ENCODE data around the gene IQCB1. TPM values are rescaled to one million over a fixed set of nuclear protein-coding genes. Genes with fewer than 3 reads are reported as not detected.

The IQCB1 gene
- total and polyA plus RNA-seq, 9 of the 15 experiments (the other 6 are each of a cell fraction or from before 2014, with no cell fraction given): 21.1 to 38.1 (median 27.5) TPM

DNA sequence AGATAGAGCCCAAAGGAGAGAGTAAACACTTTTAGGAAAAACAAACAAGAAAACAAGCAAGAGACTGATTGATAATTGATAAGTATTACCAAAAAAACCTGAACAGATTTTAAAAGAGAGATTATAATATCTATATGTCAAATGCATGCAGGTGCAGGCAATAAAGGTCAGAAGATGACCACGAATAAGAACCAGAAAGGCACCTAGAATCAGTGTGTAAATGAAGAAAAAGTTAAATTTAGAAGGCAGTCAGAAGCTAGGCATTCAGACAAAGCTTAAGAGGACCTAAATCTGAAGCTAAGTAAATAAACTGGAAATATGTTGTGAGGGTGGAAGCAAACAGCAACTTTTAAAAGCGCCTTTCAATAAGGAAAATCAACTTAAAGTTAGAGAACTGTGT, 16.3 kb downstream of the IQCB1 start (continued):
- TF ChIP-seq, protein P1, sequence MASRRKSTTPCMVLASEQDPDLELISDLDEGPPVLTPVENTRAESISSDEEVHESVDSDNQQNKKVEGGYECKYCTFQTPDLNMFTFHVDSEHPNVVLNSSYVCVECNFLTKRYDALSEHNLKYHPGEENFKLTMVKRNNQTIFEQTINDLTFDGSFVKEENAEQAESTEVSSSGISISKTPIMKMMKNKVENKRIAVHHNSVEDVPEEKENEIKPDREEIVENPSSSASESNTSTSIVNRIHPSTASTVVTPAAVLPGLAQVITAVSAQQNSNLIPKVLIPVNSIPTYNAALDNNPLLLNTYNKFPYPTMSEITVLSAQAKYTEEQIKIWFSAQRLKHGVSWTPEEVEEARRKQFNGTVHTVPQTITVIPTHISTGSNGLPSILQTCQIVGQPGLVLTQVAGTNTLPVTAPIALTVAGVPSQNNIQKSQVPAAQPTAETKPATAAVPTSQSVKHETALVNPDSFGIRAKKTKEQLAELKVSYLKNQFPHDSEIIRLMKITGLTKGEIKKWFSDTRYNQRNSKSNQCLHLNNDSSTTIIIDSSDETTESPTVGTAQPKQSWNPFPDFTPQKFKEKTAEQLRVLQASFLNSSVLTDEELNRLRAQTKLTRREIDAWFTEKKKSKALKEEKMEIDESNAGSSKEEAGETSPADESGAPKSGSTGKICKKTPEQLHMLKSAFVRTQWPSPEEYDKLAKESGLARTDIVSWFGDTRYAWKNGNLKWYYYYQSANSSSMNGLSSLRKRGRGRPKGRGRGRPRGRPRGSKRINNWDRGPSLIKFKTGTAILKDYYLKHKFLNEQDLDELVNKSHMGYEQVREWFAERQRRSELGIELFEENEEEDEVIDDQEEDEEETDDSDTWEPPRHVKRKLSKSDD (conservative IDR thresholded peaks at IDR 0.05; ENCODE audit: low read length): no peak
- TF ChIP-seq HLTF (IDR thresholded peaks at IDR 0.05) (no peak), ZNF766 (CRISPR knock-in tag; conservative IDR thresholded peaks at IDR 0.05) (no peak), KDM2B (CRISPR knock-in tag; IDR thresholded peaks at IDR 0.05) (no peak), RBFOX2 (IDR thresholded peaks at IDR 0.05; ENCODE audit: low read depth, low read length) (no peak), PCBP2 (IDR thresholded peaks at IDR 0.05; ENCODE audit: low read depth, low read length, poor library complexity, severe bottlenecking) (no peak), SMAD3 (CRISPR knock-in tag; conservative IDR thresholded peaks at IDR 0.05) (no peak), ZBTB17 (CRISPR knock-in tag; IDR thresholded peaks at IDR 0.05) (no peak), CHD4 (IDR thresholded peaks at IDR 0.05; ENCODE audit: insufficient read depth, insufficient replicate concordance, low read depth, low read length, poor library complexity, severe bottlenecking) (no peak), SAP30 (IDR thresholded peaks at IDR 0.05; ENCODE audit: borderline replicate concordance, insufficient read depth, low read depth, low read length, poor library complexity, severe bottlenecking) (no peak)
- TF ChIP-seq, protein P2, sequence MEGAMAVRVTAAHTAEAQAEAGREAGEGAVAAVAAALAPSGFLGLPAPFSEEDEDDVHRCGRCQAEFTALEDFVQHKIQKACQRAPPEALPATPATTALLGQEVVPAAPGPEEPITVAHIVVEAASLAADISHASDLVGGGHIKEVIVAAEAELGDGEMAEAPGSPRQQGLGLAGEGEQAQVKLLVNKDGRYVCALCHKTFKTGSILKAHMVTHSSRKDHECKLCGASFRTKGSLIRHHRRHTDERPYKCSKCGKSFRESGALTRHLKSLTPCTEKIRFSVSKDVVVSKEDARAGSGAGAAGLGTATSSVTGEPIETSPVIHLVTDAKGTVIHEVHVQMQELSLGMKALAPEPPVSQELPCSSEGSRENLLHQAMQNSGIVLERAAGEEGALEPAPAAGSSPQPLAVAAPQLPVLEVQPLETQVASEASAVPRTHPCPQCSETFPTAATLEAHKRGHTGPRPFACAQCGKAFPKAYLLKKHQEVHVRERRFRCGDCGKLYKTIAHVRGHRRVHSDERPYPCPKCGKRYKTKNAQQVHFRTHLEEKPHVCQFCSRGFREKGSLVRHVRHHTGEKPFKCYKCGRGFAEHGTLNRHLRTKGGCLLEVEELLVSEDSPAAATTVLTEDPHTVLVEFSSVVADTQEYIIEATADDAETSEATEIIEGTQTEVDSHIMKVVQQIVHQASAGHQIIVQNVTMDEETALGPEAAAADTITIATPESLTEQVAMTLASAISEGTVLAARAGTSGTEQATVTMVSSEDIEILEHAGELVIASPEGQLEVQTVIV (CRISPR knock-in tag; IDR thresholded peaks at IDR 0.05; ENCODE audit: borderline replicate concordance): no peak
- TF ChIP-seq, protein P3, sequence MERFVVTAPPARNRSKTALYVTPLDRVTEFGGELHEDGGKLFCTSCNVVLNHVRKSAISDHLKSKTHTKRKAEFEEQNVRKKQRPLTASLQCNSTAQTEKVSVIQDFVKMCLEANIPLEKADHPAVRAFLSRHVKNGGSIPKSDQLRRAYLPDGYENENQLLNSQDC (CRISPR knock-in tag; IDR thresholded peaks at IDR 0.05): no peak

Data from K562 (cell line).